ENCODE results near the gene EIF2B5.
"Not testable (repeated sequence)": the region's sequence is repeated elsewhere in the genome, so short reads cannot be mapped to it uniquely, and the experiment has no call there.

EIF2B5 gene

GRCh38 chr3:184135149-184135910 lies at the start of gene EIF2B5:
TSS of gene EIF2B5 (plus strand) at chr3:184135358. CDS start at chr3:184135386, 28 bp downstream.
- peak; percentile 93 for DNase-seq
- in situ Hi-C loops (cut with MboI; ENCODE audit: low pct_unique_long_range_greater_than_20kb, low sequenced_read_pairs) = no loop called here

- in situ Hi-C loops (cut with MboI; ENCODE audit: low pct_unique_long_range_greater_than_20kb, low sequenced_read_pairs) = no loop called here
- peak; percentile 84 for DNase-seq
These were observed 49.7 kb upstream of the EIF2B5 start for GRCh38 chr3:184085389-184085852.

GRCh38 chr3:184092199-184092598 lies 43.0 kb upstream of the EIF2B5 start:
- in situ Hi-C loops (cut with MboI; ENCODE audit: low pct_unique_long_range_greater_than_20kb, low sequenced_read_pairs) = no loop called here

GRCh38 chr3:184096811-184097383 lies 38.3 kb upstream of the EIF2B5 start, which contains the start of gene HTR3E:
TSS of gene HTR3E (plus strand) at chr3:184097064. CDS start at chr3:184097530, 466 bp downstream.
- DNase-seq = no peak

More at GRCh38 chr3:184092199-184092598, 43.0 kb upstream of the EIF2B5 start:
- no peak for DNase-seq

GRCh38 chr3:184097556-184097955 lies 37.6 kb upstream of the EIF2B5 start:
- in situ Hi-C loops (cut with MboI; ENCODE audit: low pct_unique_long_range_greater_than_20kb, low sequenced_read_pairs) = no loop called here
- DNase-seq = no peak

More at GRCh38 chr3:184096811-184097383, 38.3 kb upstream of the EIF2B5 start, which contains the start of gene HTR3E:
- in situ Hi-C loops (cut with MboI; ENCODE audit: low pct_unique_long_range_greater_than_20kb, low sequenced_read_pairs) = no loop called here

- in situ Hi-C loops (cut with MboI; ENCODE audit: low pct_unique_long_range_greater_than_20kb, low sequenced_read_pairs) = loop anchor here (25.0 kb wide), 1 partner anchor 188 kb away; no protein-coding TSS in a partner anchor
- no peak for DNase-seq
These were observed 35.1 kb upstream of the EIF2B5 start for GRCh38 chr3:184099806-184100686.

GRCh38 chr3:184110316-184110725 lies 24.8 kb upstream of the EIF2B5 start:
- in situ Hi-C loops (cut with MboI; ENCODE audit: low pct_unique_long_range_greater_than_20kb, low sequenced_read_pairs) = loop anchor here (25.0 kb wide), 1 partner anchor 198 kb away; no protein-coding TSS in a partner anchor
- peak; percentile 14 for DNase-seq

GRCh38 chr3:184116017-184116416 lies 19.1 kb upstream of the EIF2B5 start:
- in situ Hi-C loops (cut with MboI; ENCODE audit: low pct_unique_long_range_greater_than_20kb, low sequenced_read_pairs) = loop anchor here (25.0 kb wide), 1 partner anchor 204 kb away; no protein-coding TSS in a partner anchor
- no peak for DNase-seq

- in situ Hi-C loops (cut with MboI; ENCODE audit: low pct_unique_long_range_greater_than_20kb, low sequenced_read_pairs) = loop anchor here (25.0 kb wide), 1 partner anchor 205 kb away; no protein-coding TSS in a partner anchor
- peak; percentile 30 for DNase-seq
These were observed 17.5 kb upstream of the EIF2B5 start for GRCh38 chr3:184117636-184118035.

- not testable (repeated sequence) for DNase-seq
- in situ Hi-C loops (cut with MboI; ENCODE audit: low pct_unique_long_range_greater_than_20kb, low sequenced_read_pairs) = loop anchor here (25.0 kb wide), 1 partner anchor 209 kb away; no protein-coding TSS in a partner anchor
These were observed 14.1 kb upstream of the EIF2B5 start for GRCh38 chr3:184121031-184121430.

GRCh38 chr3:184126006-184126405 lies 9.2 kb upstream of the EIF2B5 start:
- DNase-seq = no peak
- in situ Hi-C loops (cut with MboI; ENCODE audit: low pct_unique_long_range_greater_than_20kb, low sequenced_read_pairs) = no loop called here

GRCh38 chr3:184129012-184129411 lies 6.1 kb upstream of the EIF2B5 start:
- in situ Hi-C loops (cut with MboI; ENCODE audit: low pct_unique_long_range_greater_than_20kb, low sequenced_read_pairs) = no loop called here
- peak; percentile 47 for DNase-seq

GRCh38 chr3:184132945-184133344 lies 2.2 kb upstream of the EIF2B5 start:
- no peak for DNase-seq
- in situ Hi-C loops (cut with MboI; ENCODE audit: low pct_unique_long_range_greater_than_20kb, low sequenced_read_pairs) = no loop called here

GRCh38 chr3:184133840-184134745 lies 1.1 kb upstream of the EIF2B5 start:
- DNase-seq = peak; percentile 84
- in situ Hi-C loops (cut with MboI; ENCODE audit: low pct_unique_long_range_greater_than_20kb, low sequenced_read_pairs) = no loop called here

- in situ Hi-C loops (cut with MboI; ENCODE audit: low pct_unique_long_range_greater_than_20kb, low sequenced_read_pairs) = no loop called here
- DNase-seq = no peak
These were observed 411 bp upstream of the EIF2B5 start for GRCh38 chr3:184134746-184135148.

- in situ Hi-C loops (cut with MboI; ENCODE audit: low pct_unique_long_range_greater_than_20kb, low sequenced_read_pairs) = no loop called here
- DNase-seq = no peak
These were observed 728 bp downstream of the EIF2B5 start for GRCh38 chr3:184135911-184136260.

GRCh38 chr3:184140436-184140835 lies 5.3 kb downstream of the EIF2B5 start:
- no peak for DNase-seq
- in situ Hi-C loops (cut with MboI; ENCODE audit: low pct_unique_long_range_greater_than_20kb, low sequenced_read_pairs) = no loop called here

- no peak for DNase-seq
- in situ Hi-C loops (cut with MboI; ENCODE audit: low pct_unique_long_range_greater_than_20kb, low sequenced_read_pairs) = no loop called here
These were observed 7.0 kb downstream of the EIF2B5 start for GRCh38 chr3:184142199-184142598.

All from KBM-7 (cell line).